H4 (cell line): ENCODE data around the gene TCAP. TPM values are rescaled to one million over a fixed set of nuclear protein-coding genes. Genes with fewer than 3 reads are reported as not detected.

Experiments used
- DNase-seq: peaks from one replicate; pipeline ENCODE4 v3.0.0-alpha.2; 2015; ENCODE audit warnings: low spot score
- total RNA-seq: library from RNA; depleted of rRNA; stranded (reverse); fragments of >200 nt; shearing (Covaris generic); gene quantifications from 2 replicates; pipeline ENCODE4 v1.2.3, GENCODE V29; 2014

TCAP gene
- total RNA-seq, 1 experiment from 2014 or later = 0.81 TPM

DNA sequence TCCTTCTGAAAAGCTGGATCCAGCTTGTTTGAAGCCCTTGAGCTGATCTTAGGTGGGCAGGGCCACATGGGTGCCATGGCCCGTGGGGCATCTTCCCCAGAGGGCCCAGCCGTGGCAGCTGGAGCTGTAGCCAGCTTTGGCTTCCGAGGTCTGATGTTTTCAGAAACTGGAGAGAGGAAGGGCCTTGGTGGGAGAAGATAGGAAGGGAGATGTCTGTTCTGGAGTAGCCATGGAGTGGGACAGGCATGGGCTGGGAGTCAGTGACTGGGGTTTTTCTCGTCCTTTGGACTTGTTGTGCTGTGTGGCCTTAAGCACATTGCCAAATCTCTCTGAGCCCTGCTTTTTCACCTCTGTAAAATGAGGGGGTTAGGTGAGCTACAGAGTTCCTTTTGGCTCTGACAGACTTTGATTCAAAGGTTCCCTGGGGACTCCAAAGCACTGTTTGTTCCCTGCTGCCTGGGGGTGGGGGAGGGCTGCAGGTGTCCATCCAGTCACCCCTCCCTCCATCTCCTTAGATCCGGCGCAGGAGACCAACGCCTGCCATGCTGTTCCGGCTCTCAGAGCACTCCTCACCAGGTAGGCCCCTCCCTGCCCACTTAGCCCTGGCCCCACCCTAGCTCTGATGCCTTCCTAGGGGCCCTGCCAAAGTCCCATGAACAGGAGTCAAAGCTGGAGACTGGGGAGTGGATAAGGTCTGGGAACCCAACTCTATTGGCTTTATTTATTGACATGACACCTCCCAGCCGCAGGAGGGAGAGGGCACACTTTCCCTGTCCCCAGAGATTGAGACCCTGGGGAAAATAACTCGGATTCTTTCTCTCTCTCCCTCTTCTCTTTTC is 36.3 kb upstream of the TCAP start:
- DNase-seq = no peak

DNA sequence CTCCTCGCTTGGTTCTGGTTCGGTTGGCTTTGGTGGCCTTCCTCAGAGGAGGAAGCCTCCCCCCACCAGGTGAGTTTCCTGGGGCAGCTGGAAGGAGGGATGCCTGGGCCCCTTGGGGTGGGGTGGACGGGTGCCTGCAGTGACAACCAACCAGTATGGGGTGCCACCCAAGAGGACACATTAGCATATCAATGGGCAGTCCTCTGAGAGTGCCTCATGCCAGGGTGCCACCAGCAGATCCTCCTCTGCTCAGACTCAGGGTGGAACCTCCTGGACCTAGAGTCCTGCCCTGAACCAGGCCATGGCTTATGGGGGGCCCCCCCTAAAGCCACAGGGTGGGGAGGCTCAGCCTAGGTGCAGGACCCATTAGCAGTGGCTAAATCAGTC is 35.7 kb upstream of the TCAP start:
- DNase-seq = no peak

DNA sequence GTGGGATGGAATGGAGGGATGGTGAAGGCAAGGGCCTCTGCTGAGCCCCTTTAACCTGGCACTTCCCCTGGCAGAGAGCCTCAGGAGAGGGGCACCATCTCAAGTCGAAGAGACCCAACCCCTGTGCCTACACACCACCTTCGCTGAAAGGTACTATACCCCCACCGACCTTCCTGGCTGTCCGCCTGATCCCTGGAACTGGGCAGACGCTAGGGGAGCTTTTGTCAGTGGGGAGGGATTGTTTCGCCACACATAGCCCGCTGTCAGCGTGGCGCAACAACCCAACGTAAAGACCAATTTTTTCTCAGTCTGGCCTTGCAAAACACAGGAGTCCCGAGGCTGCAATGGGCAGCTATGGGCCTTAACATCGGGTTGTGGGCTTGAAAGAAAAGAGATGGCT is 35.3 kb upstream of the TCAP start:
- no peak for DNase-seq

DNA sequence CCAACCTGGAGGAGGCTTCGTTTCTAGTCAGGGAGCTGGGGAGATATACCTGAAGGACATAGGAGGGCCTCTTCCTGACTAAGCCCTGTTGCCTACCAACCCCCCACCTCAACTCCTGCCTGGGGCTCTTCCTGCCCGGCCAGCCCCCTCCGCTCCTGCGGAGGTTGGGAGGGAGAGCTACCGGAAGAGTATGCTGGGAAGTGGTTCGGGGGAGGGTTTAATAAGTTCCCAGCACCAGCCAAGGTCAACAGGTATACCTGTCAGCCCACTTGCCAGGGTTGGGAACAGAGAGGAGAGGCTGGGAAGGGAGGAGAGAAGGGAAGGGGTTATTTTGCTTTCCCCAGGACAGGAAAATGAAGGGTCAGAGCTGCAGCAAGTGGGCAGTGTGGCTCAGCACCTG is 33.7 kb upstream of the TCAP start:
- DNase-seq = no peak

DNA sequence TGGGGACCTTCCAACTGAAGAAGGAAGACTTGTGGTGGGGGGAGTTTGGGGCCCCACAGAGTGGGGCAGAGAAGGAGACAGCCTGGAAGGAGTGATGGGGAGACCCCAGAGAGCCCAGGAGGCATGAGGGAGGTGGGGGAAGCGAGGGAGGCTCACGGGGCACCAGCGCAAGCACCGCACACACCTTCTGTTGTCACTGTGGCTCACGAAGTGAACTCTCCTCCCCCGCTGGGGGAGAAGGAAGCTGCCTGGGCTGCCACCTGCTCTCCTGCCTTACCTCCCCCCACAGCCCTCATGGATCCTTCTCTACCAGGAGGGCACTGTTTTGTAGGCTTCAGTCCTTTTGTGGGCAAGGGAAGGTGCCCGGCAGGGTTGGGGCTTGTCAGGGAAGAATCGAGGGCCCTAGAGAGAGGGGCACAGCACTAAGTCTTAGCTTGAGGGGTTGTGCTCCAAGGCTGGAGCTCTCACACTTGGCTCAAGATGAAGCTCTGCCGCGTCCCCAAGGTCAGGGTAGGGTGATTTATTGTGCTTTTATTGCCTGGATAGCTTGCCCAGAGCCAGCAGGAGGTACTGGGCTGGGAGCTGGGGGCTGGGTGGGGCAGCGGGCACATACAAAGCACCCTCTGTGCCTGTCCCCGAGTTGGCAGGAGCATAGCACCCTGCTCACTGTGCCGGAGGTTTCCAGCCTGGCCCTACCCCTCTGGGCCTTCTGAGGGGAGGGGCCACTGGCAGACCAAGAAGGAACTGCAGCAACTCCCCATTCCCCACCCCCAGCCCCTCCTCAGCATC is 32.8 kb upstream of the TCAP start:
- no peak for DNase-seq

DNA sequence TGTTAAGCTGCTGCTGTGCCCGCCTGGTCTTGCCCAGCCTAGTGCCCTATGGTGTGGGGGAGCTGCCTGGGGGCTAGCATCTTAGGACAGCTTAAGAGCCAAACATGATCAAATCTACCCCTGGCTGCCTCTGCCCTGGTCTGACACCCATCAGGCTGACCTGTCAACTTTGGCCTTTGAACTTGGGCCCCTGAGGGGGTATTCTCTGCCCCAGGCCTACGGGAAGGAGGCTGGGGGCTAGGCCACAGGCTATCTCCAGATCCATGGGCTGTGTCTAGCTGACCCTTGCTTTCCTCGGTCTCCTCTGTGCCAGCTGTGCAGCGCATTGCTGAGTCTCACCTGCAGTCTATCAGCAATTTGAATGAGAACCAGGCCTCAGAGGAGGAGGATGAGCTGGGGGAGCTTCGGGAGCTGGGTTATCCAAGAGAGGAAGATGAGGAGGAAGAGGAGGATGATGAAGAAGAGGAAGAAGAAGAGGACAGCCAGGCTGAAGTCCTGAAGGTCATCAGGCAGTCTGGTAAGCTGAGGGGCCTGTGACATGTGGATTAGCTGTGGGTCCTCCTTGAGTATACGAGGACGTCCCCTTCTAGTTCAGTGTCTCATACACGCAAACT is 31.5 kb upstream of the TCAP start:
- DNase-seq = no peak

DNA sequence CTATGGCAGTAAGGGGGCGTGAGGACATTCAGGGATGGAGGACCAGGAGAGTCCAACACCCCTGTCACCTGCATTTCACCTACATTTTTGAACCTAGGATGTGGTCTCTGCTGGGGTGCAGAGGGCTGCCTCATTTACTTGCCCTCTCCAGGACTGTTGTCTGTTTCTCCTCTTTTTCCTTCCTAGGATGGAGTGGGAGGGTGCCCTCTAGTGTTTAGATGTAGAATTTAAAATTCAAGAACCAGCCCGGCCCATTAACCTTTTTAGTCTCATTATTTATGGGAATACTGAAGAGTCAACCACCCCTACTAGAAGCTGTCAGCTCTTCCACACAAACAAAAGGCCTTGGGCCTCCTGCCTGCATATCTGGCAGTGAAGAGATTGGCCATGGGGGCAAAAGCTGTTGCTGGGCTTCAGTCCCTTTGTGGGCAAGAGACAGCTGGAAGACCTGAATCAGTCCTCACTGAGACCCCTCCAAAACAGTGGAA is 30.7 kb upstream of the TCAP start:
- no peak for DNase-seq

DNA sequence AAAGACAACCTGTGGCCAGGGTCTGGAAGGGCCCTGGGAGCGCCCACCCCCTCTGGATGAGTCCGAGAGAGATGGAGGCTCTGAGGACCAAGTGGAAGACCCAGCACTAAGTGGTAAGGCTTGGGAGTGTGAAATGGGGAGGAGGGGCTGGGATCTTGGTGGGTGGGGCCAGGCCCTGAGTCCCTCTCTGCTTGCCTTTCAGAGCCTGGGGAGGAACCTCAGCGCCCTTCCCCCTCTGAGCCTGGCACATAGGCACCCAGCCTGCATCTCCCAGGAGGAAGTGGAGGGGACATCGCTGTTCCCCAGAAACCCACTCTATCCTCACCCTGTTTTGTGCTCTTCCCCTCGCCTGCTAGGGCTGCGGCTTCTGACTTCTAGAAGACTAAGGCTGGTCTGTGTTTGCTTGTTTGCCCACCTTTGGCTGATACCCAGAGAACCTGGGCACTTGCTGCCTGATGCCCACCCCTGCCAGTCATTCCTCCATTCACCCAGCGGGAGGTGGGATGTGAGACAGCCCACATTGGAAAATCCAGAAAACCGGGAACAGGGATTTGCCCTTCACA is 29.5 kb upstream of the TCAP start:
- no peak for DNase-seq

DNA sequence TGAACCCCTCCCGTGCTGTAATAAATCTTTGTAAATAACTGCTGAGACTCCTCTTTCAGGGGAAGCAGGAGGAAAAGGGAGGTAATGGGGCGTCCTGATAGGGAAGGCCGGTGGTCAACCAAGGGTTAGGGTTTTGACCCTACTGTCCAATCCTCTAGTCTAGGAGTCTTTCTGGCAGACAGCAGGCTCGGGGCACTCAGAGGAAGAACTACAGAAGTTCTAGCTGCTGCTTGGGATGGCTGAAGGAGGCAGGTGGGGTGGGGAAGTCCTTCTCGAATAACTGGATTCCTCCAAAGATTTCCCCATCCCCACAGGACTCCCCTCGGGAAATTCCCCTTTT is 28.6 kb upstream of the TCAP start:
- no peak for DNase-seq

DNA sequence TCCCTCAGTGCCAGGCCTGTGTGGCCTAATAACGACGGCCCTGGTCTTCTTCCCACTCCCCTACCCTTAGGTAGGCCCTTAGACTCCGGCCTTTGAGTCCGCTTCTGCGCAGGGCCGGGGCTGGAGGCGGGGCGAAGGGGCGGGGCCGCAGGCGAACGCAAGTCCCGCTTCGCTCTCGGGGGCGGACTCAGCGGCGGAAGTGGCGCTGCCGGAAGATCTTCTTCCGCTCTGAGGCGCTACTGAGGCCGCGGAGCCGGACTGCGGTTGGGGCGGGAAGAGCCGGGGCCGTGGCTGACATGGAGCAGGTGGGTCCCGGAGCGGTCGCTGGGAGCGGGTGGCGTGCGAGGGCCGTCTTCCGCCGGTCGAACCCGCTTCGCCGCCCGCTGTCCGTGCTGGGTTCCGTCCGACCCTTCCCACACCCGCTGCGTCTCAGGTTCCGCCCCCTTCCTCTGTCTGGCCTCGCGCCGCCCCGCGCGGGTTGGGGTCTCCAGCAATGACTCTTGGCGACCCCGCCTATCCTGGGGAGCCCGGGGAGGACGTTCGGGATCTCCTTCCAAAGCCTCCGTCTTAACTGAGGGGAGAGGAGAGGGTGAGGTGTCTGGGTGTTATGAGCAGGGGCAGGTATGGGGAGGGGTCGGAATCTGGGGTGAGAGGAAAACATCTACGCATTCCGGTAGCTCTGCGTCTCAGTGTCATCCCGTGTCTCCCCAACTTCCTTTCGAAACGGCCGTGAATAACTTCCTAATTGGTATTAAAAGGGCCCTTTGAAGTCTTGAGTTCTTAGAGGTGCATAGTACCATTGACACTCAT is 28.0 kb upstream of the TCAP start, which contains the start of gene STARD3:
STARD3 (plus strand) TSS at position 218 of the 810 bp plus-strand sequence. CDS start 16,388 bp downstream, outside the sequence.
- DNase-seq = peak; percentile 80

DNA sequence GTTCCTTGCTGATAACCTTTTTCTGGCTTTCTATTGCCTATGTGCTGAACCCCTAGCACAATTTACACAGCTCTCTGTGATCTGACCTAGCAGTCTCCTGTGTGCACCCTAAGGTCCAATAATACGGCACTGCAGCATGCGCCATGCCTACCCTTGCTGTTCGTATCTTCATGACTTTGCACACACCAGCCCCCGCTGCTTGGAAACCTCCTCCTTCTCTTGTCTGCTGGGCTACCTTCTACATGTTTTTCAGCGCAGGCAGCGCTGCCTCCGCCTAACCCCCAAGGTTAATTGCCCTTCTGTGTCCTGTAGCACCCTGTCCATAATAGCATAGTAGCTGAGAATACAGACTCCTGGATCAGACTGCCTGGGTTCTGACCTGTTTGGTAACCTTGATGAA is 26.8 kb upstream of the TCAP start:
- no peak for DNase-seq

DNA sequence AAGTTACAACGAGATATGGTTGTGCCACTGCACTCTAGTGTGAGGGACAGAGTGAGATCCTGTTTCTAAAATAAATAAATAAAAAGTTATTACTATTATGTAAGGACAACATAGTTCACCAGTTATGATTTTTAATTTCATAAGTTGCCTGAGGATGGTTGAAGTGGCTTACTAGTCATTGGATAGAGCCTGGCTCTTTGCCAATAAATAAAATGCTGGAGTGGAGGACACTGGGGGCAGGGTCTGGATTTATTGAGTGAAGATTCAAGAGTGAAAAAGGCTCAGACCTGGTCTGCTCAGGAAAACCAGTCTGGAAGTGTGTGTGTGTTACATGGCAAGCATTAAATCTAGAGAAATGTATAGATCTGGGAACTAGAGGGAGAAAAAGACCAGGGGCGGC is 26.1 kb upstream of the TCAP start:
- no peak for DNase-seq

DNA sequence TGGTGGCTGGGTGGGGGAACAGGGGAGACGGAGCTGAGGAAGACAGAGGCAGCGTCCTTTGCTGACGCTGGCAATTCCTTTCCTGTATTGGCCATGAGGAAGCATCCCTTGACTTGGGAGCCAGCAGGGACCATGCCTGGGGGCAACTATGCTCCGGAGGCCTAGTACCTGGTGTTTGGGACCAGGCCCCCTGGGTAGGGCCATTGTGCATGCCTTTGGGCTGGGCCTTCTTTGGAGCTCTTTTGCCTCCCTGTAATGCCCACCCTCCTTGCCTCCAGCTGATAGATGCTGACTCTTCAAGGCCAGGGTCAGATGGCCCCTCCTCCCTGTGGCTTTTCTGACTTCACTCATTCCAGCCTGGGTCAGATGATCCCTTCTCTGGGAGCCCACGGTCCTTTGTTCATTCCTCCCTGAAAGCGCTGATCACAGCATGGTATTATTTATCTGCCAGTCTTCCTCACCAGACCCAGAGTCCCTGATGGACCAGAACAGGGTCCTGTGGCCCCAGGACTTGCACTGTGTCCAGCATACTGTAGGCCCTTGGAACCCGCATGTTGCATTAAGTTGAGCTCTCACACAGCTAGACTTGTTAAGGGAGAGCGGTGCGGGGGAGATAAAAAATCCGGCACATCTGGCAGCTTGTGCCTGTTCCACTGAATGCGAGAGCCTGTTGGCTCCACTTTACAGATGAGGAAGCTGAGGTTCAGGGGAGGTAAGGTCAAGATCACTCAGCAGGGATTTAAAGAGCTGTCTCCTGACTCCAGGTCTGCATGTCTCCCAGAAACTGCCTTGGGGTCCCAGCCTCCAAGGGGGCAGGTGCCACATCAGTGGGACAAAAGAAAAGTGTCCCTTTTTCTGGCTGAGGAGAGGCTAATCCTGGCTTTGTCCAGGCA is 25.3 kb upstream of the TCAP start:
- no peak for DNase-seq

DNA sequence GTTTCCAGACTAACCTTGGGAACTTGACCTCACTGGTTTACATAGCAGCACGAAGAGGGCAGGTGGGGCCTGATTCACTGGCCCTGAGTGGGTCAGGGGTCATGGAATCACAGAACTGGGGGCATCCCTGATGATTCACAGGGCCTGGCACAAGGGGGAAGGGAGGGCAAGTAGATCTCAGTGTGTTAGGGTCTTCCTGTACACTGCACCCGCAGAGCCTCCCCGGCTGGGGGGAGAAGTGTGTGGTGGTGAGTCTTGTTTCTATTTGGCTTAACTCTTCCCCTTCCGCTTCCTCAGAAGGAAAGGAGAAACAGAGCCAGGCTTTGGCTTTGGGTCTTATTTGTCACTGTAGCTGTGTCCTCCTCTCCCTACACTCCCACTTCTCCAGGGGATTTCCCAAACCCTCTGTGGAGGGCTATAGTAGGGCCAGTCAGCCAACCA is 24.5 kb upstream of the TCAP start:
- no peak for DNase-seq

DNA sequence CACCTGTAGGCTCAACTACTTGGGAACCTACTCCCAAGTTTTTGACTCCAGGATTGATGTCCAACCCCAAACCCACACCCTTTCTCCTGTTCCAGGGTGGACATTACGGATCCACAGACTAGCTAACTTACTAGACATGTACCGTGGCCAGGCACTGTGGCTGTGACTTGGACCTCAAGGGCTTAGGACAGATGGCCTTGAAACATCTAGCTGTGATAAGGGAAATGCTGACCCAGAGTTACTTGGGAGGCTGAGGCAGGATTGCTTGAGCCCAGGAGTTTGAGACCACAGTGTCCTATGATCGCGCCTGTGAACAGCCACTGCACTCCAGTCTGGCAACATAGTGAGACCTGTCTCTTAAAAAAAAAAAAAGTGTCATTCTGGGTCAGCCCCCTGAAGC is 24.1 kb upstream of the TCAP start:
- DNase-seq = no peak

DNA sequence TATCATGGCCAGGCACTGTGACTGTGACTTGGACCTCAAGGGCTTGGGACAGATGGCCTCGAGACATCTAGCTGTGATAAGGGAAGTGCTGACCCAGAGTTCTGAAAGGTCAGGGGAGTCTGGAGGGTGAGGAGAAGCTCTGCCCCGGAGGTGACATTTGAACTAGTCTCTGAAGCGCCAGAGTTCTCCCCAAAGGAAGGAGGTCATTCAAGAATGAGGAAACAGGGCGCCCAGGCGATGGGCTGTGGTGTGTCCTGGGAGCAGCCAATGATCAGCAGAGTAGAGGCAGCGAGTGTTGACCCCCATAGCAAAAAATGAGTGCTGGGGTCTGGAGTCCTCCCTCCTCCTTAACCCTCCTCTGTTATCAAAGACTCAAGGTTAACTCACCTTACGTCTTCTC is 23.3 kb upstream of the TCAP start:
- DNase-seq = no peak

DNA sequence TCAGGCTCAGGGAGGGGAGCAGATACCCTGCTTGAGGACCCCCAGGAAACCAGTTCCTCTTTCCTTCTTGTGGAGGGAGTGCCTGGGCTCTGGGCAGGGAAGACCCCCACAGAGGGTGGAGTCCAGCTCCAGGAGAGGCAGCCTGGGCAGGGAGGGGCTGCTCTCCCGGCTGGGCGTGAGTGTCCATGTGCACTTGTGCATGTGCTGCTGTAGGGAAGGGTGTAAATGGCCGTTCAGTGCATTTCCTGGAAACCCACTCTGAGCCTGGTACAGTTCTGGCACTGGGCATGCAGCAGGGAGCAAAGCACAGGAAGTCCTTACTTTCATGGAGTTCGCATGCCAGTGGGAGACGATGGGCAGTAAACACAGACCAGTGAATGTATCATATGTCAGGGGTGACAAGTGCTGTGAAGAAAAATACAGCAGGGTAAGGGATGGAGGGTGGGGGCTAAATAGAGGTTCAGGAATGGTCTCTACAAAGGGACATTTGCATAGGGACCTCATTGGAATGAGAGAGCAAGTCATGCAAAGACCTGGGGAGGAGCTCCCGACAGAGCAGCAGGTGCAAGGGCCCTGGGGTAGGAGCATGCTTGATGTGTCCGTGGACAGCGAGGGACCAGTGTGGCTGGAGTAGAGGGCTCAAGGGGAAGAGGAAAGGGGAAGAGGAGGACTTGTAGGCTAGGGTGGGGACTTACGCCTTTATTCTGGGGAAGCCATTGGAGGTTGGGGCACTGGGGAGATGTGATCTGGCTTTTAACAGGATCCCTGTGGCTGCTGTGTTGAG is 22.7 kb upstream of the TCAP start:
- DNase-seq = no peak

DNA sequence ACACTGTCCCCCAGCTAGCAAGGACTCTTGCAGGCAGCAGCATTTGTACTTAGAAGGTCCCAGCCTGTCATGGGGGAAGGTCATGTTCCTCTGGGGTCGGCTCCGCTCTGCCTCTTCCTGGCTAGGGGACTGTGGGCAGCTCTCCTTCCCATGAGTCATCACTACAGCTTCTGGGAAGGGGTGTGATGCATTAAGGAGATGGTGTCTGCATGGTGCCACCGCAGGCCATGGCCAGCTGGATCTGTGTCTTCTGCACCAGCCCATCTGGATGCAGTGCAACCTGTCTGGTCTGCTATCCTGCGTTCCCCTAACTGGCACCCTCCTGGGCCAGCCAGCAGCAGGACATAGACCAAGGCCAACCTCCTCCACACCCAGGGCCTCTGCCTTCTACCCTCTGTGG is 21.9 kb upstream of the TCAP start:
- peak; percentile 36 for DNase-seq

DNA sequence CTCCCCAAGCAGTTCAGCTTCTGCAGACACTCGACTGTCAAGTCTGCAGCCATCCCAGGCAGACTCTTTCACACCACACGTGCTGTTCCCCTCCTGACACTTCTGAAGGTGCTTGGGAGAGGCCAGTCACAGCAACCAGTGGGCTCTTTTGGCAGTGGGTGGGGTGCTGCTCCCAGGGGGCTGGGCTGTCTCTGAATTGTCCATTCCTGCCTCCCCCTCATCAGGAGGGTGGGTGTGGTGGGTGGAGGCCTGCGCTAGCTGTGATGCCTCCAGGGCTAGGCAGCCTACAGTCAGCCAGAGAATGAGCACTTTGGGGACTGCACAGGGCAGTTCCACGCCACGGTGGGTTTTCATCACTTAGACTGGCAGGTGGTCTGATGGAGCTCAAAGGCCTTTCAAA is 17.9 kb upstream of the TCAP start:
- DNase-seq = no peak
